ENCODE data around the gene APAF1. TPM values are rescaled to one million over a fixed set of nuclear protein-coding genes. Genes with fewer than 3 reads are reported as not detected.

Gene APAF1
- total and polyA plus RNA-seq, 9 of the 15 experiments (the other 6 are each of a cell fraction or from before 2014, with no cell fraction given): 5.1 to 15.7 (median 9.9) TPM

DNA sequence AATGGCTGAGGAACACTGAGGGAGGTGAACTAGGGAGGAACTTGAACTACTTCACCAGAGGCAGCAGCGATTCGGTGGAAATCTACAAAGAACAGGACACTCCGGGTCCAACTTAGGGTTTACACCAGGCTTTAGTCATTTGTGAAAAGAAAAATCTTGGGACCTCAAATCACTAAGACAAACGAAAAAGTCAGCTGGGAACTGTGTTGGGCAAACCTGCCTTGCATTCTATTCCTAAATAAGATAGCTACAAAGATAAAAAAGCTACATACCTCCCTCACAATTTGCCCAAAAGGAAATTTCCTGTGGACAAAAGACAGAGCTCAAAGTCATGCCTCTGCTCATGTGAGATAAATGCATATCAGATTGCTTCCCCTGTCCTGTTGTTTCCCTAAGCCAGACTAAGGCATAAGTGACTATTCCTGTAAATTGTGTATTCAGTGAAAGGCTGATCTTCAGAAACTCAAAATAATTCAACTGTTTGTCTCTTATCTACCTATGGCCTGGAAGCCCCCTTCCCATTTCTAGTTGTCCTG, 106.6 kb downstream of the APAF1 start (continued):
- TF ChIP-seq, protein P1, sequence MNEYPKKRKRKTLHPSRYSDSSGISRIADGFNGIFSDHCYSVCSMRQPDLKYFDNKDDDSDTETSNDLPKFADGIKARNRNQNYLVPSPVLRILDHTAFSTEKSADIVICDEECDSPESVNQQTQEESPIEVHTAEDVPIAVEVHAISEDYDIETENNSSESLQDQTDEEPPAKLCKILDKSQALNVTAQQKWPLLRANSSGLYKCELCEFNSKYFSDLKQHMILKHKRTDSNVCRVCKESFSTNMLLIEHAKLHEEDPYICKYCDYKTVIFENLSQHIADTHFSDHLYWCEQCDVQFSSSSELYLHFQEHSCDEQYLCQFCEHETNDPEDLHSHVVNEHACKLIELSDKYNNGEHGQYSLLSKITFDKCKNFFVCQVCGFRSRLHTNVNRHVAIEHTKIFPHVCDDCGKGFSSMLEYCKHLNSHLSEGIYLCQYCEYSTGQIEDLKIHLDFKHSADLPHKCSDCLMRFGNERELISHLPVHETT (CRISPR knock-in tag; conservative IDR thresholded peaks at IDR 0.05 in 1 of 2, IDR thresholded peaks at IDR 0.05 in 1 of 2): 0 out of 4 replicates have a peak, but pooled peaks of 1 of the 2 experiments have one; percentile 22
- TF ChIP-seq, protein P2, sequence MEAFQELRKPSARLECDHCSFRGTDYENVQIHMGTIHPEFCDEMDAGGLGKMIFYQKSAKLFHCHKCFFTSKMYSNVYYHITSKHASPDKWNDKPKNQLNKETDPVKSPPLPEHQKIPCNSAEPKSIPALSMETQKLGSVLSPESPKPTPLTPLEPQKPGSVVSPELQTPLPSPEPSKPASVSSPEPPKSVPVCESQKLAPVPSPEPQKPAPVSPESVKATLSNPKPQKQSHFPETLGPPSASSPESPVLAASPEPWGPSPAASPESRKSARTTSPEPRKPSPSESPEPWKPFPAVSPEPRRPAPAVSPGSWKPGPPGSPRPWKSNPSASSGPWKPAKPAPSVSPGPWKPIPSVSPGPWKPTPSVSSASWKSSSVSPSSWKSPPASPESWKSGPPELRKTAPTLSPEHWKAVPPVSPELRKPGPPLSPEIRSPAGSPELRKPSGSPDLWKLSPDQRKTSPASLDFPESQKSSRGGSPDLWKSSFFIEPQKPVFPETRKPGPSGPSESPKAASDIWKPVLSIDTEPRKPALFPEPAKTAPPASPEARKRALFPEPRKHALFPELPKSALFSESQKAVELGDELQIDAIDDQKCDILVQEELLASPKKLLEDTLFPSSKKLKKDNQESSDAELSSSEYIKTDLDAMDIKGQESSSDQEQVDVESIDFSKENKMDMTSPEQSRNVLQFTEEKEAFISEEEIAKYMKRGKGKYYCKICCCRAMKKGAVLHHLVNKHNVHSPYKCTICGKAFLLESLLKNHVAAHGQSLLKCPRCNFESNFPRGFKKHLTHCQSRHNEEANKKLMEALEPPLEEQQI (IDR thresholded peaks at IDR 0.05): no peak
- TF ChIP-seq, protein P3, sequence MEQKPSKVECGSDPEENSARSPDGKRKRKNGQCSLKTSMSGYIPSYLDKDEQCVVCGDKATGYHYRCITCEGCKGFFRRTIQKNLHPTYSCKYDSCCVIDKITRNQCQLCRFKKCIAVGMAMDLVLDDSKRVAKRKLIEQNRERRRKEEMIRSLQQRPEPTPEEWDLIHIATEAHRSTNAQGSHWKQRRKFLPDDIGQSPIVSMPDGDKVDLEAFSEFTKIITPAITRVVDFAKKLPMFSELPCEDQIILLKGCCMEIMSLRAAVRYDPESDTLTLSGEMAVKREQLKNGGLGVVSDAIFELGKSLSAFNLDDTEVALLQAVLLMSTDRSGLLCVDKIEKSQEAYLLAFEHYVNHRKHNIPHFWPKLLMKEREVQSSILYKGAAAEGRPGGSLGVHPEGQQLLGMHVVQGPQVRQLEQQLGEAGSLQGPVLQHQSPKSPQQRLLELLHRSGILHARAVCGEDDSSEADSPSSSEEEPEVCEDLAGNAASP (IDR thresholded peaks at IDR 0.05): no peak
- TF ChIP-seq MCM5 (IDR thresholded peaks at IDR 0.05; ENCODE audit: low read depth) (no peak), ZNF785 (CRISPR knock-in tag; IDR thresholded peaks at IDR 0.05) (no peak), SMAD1 (IDR thresholded peaks at IDR 0.05; ENCODE audit: low read depth, low read length, partially characterized antibody) (no peak), DPF2 (IDR thresholded peaks at IDR 0.05) (peak; percentile 94), POLR2A (conservative IDR thresholded peaks at IDR 0.05) (no peak), SAP30 (IDR thresholded peaks at IDR 0.05; ENCODE audit: borderline replicate concordance, insufficient read depth, low read depth, low read length, poor library complexity, severe bottlenecking) (no peak), TAF7 (tag; IDR thresholded peaks at IDR 0.05) (no peak), ZNF696 (CRISPR knock-in tag; conservative IDR thresholded peaks at IDR 0.05) (no peak), ZNF354B (CRISPR knock-in tag; IDR thresholded peaks at IDR 0.05) (no peak), C11orf30 (IDR thresholded peaks at IDR 0.05; ENCODE audit: low read depth) (peak; percentile 48; the same call in 1 of the 2 replicates), SMARCA5 (IDR thresholded peaks at IDR 0.05) (no peak), SMARCC2 (IDR thresholded peaks at IDR 0.05; ENCODE audit: low read depth) (peak; percentile 88)
- TF ChIP-seq, protein P4, sequence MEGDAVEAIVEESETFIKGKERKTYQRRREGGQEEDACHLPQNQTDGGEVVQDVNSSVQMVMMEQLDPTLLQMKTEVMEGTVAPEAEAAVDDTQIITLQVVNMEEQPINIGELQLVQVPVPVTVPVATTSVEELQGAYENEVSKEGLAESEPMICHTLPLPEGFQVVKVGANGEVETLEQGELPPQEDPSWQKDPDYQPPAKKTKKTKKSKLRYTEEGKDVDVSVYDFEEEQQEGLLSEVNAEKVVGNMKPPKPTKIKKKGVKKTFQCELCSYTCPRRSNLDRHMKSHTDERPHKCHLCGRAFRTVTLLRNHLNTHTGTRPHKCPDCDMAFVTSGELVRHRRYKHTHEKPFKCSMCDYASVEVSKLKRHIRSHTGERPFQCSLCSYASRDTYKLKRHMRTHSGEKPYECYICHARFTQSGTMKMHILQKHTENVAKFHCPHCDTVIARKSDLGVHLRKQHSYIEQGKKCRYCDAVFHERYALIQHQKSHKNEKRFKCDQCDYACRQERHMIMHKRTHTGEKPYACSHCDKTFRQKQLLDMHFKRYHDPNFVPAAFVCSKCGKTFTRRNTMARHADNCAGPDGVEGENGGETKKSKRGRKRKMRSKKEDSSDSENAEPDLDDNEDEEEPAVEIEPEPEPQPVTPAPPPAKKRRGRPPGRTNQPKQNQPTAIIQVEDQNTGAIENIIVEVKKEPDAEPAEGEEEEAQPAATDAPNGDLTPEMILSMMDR (IDR thresholded peaks at IDR 0.05 in 2 of 3, conservative IDR thresholded peaks at IDR 0.05 in 1 of 3; ENCODE audit: insufficient read depth in 2 of 3, low read depth in 1 of 3, low read length in 3 of 3): no peak
- TF ChIP-seq, protein P5, sequence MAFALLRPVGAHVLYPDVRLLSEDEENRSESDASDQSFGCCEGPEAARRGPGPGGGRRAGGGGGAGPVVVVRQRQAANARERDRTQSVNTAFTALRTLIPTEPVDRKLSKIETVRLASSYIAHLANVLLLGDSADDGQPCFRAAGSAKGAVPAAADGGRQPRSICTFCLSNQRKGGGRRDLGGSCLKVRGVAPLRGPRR (CRISPR knock-in tag; IDR thresholded peaks at IDR 0.05): no peak
- TF ChIP-seq, protein P6, sequence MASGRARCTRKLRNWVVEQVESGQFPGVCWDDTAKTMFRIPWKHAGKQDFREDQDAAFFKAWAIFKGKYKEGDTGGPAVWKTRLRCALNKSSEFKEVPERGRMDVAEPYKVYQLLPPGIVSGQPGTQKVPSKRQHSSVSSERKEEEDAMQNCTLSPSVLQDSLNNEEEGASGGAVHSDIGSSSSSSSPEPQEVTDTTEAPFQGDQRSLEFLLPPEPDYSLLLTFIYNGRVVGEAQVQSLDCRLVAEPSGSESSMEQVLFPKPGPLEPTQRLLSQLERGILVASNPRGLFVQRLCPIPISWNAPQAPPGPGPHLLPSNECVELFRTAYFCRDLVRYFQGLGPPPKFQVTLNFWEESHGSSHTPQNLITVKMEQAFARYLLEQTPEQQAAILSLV (tag; IDR thresholded peaks at IDR 0.05): no peak

Measured in K562 (cell line).